HepG2 (cell line): ENCODE measurements around the gene GPD1. TPM values are rescaled to one million over a fixed set of nuclear protein-coding genes. Genes with fewer than 3 reads are reported as not detected.

Source experiments
- ERF ChIP-seq: IDR thresholded peaks from 2 replicates; pipeline ENCODE4 v1.6.1; 2018; ENCODE audit warnings: missing biosample characterization, missing genetic modification reagents
- FOXO1 ChIP-seq: sonication (generic); formaldehyde crosslinking; IDR thresholded peaks from 2 replicates; pipeline ENCODE4 v1.4.0; 2020; ENCODE audit warnings: missing genetic modification reagents
- GATAD2A ChIP-seq: IDR thresholded peaks from 2 replicates; pipeline ENCODE4 v1.6.1; 2016
- ISX ChIP-seq: sonication (generic); formaldehyde crosslinking; conservative IDR thresholded peaks from 2 replicates; pipeline ENCODE4 v1.5.0; 2020; ENCODE audit warnings: missing genetic modification reagents
- KDM5B ChIP-seq: sonication (generic); formaldehyde crosslinking; IDR thresholded peaks from 2 replicates; pipeline ENCODE4 v1.4.0; 2020; ENCODE audit warnings: missing genetic modification reagents, mild to moderate bottlenecking, borderline replicate concordance
- MEIS2 ChIP-seq: sonication (generic); formaldehyde crosslinking; IDR thresholded peaks from 2 replicates; pipeline ENCODE4 v1.9.0; 2021; ENCODE audit warnings: mild to moderate bottlenecking, missing genetic modification reagents
- MNT ChIP-seq: fragments of 450-650 bp; IDR thresholded peaks from 2 replicates; pipeline ENCODE4 v1.6.1; 2016
- NFYC ChIP-seq: IDR thresholded peaks from 2 replicates; pipeline ENCODE4 v1.6.1; 2016; ENCODE audit warnings: missing genetic modification reagents, missing compliant biosample characterization
- RFXAP ChIP-seq: sonication (generic); formaldehyde crosslinking; IDR thresholded peaks from 2 replicates; pipeline ENCODE4 v1.4.0; 2020; ENCODE audit warnings: missing genetic modification reagents, borderline replicate concordance
- RXRB ChIP-seq: IDR thresholded peaks from 2 replicates; pipeline ENCODE4 v1.6.1; 2016; ENCODE audit warnings: borderline replicate concordance, missing genetic modification reagents, missing compliant biosample characterization
- SAP130 ChIP-seq: IDR thresholded peaks from 2 replicates; pipeline ENCODE4 v1.6.1; 2016; ENCODE audit warnings: low read depth
- SETDB1 ChIP-seq: sonication (generic); formaldehyde crosslinking; IDR thresholded peaks from 2 replicates; pipeline ENCODE4 v1.5.1; 2020; ENCODE audit warnings: missing genetic modification reagents, mild to moderate bottlenecking, borderline replicate concordance
- SNAPC5 ChIP-seq: sonication (generic); formaldehyde crosslinking; IDR thresholded peaks from 2 replicates; pipeline ENCODE4 v1.8.1; 2023; ENCODE audit warnings: mild to moderate bottlenecking, missing genetic modification reagents, borderline replicate concordance
- STAT6 ChIP-seq: sonication (generic); formaldehyde crosslinking; IDR thresholded peaks from 2 replicates; pipeline ENCODE4 v1.4.0; 2020; ENCODE audit warnings: missing genetic modification reagents, mild to moderate bottlenecking, borderline replicate concordance
- TARDBP ChIP-seq: sonication (generic); formaldehyde crosslinking; IDR thresholded peaks from 2 replicates; pipeline ENCODE4 v1.8.0; 2022; ENCODE audit warnings: mild to moderate bottlenecking, missing genetic modification reagents
- YY1 ChIP-seq: IDR thresholded peaks from 2 replicates; pipeline ENCODE4 v1.6.1; 2011; ENCODE audit warnings: low read length, low read depth, moderate library complexity, mild to moderate bottlenecking; ENCODE audit not compliant: insufficient read depth, insufficient replicate concordance
- ZNF138 ChIP-seq: sonication (generic); formaldehyde crosslinking; IDR thresholded peaks from 2 replicates; pipeline ENCODE4 v1.5.0; 2020; ENCODE audit warnings: mild to moderate bottlenecking, low read depth, missing genetic modification reagents
- ZNF143 ChIP-seq: sonication (generic); formaldehyde crosslinking; IDR thresholded peaks from 2 replicates; pipeline ENCODE4 v1.4.0; 2020; ENCODE audit warnings: missing genetic modification reagents
- ZNF616 ChIP-seq: sonication (generic); formaldehyde crosslinking; IDR thresholded peaks from 2 replicates; pipeline ENCODE4 v1.5.0; 2020; ENCODE audit warnings: low read depth, mild to moderate bottlenecking, missing genetic modification reagents
- ZNF674 ChIP-seq: sonication (generic); formaldehyde crosslinking; IDR thresholded peaks from 2 replicates; pipeline ENCODE4 v1.5.0; 2020; ENCODE audit warnings: low read depth, mild to moderate bottlenecking, missing genetic modification reagents
- ZNF775 ChIP-seq: sonication (generic); formaldehyde crosslinking; IDR thresholded peaks from 2 replicates; pipeline ENCODE4 v1.4.0; 2020; ENCODE audit warnings: missing genetic modification reagents, mild to moderate bottlenecking, moderate library complexity, borderline replicate concordance
- polyA plus RNA-seq, 8 experiments: library from polyadenylated mRNA; depleted of rRNA in 3 of 8; stranded (reverse) in 7 of 8; unstranded in 1 of 8; fragments of >200 nt; fragmentation: Illumina TruSeq in 4 of 8; extraction: Trizol in 4 of 8; gene quantifications; 2 replicates each; pipeline versions ENCODE4 v1.2.1 to v1.2.3, GENCODE V29; 2011 to 2016; ENCODE audit warnings: low read depth in 4 of 8, missing spikeins in 1 of 8, mixed read lengths in 1 of 8; ENCODE audit not compliant: insufficient read depth in 1 of 8
- total RNA-seq, 5 experiments: library from RNA; depleted of rRNA; stranded (reverse); fragments of >200 nt; fragmentation: Illumina TruSeq; extraction: Trizol; gene quantifications; 2 replicates each; pipeline ENCODE4 v1.2.3, GENCODE V29; 2016; ENCODE audit warnings: low read depth in 1 of 5
- TF ChIP-seq, protein P1 (sequence below): sonication (generic); formaldehyde crosslinking; IDR thresholded peaks from 2 replicates; pipeline ENCODE4 v1.5.0; 2020; ENCODE audit warnings: missing genetic modification reagents
- TF ChIP-seq, protein P2 (sequence below): sonication (generic); formaldehyde crosslinking; IDR thresholded peaks from 2 replicates; pipeline ENCODE4 v1.8.0; 2022; ENCODE audit warnings: low read depth, missing genetic modification reagents

GPD1 gene
- total and polyA plus RNA-seq, 2 of the 13 experiments (the other 11 are each of a cell fraction or from before 2014, with no cell fraction given): 3.7 to 30.6 TPM

- TF ChIP-seq, protein P1, sequence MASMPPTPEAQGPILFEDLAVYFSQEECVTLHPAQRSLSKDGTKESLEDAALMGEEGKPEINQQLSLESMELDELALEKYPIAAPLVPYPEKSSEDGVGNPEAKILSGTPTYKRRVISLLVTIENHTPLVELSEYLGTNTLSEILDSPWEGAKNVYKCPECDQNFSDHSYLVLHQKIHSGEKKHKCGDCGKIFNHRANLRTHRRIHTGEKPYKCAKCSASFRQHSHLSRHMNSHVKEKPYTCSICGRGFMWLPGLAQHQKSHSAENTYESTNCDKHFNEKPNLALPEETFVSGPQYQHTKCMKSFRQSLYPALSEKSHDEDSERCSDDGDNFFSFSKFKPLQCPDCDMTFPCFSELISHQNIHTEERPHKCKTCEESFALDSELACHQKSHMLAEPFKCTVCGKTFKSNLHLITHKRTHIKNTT (CRISPR knock-in tag): no peak
- TF ChIP-seq NFYC (no peak), SAP130 (peak; percentile 82), ERF (peak; percentile 58; the same call in 1 of the 2 replicates), YY1 (peak; percentile 91), KDM5B (CRISPR knock-in tag) (no peak), FOXO1 (CRISPR knock-in tag) (no peak), ISX (CRISPR knock-in tag) (no peak), SNAPC5 (CRISPR knock-in tag) (no peak), RFXAP (CRISPR knock-in tag) (no peak), ZNF616 (CRISPR knock-in tag) (no peak), TARDBP (peak; percentile 70; the same call in 1 of the 2 replicates), SETDB1 (no peak), STAT6 (CRISPR knock-in tag) (peak; percentile 50; the same call in 1 of the 2 replicates), MEIS2 (CRISPR knock-in tag) (no peak), GATAD2A (CRISPR knock-in tag) (peak; percentile 49; the same call in 1 of the 2 replicates), ZNF143 (no peak; the same call in 1 of the 2 replicates), ZNF674 (CRISPR knock-in tag) (no peak), RXRB (CRISPR knock-in tag) (peak; percentile 58; the same call in 1 of the 2 replicates), MNT (no peak), ZNF775 (peak; percentile 56; the same call in 1 of the 2 replicates), ZNF138 (no peak)
- TF ChIP-seq, protein P2, sequence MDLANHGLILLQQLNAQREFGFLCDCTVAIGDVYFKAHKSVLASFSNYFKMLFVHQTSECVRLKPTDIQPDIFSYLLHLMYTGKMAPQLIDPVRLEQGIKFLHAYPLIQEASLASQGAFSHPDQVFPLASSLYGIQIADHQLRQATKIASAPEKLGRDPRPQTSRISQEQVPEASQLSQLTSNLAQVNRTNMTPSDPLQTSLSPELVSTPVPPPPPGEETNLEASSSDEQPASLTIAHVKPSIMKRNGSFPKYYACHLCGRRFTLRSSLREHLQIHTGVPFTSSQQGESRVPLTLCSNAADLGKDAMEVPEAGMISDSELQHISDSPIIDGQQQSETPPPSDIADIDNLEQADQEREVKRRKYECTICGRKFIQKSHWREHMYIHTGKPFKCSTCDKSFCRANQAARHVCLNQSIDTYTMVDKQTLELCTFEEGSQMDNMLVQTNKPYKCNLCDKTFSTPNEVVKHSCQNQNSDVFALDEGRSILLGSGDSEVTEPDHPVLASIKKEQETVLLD (CRISPR knock-in tag): peak; percentile 93
Measured at GRCh38 chr12:50084775-50085614, 18.8 kb upstream of the GPD1 start, which contains the start of gene SMARCD1 (continued).
